SK-N-SH (cell line): Measurements from ENCODE around the gene SPATA18. TPM values are rescaled to one million over a fixed set of nuclear protein-coding genes. Genes with fewer than 3 reads are reported as not detected.
A peak's percentile ranks its signal among the peaks of the same experiment; 100 is the strongest.

Experiments used
- CTCF ChIA-PET: fragments of 300-600, 350-600 bp; formaldehyde crosslinking; extraction: SDS; loops from one replicate; lab custom pipeline; 2021; lab: Yijun Ruan, JAX
- POLR2A ChIA-PET: fragments of 350-600 bp; sonication (Branson Sonifier 250); formaldehyde crosslinking; extraction: SDS; loops from one replicate; lab custom pipeline; 2020; ENCODE audit warnings: antibody characterized with exemption, inconsistent platforms; lab: Yijun Ruan, JAX
- DNase-seq: peaks from one replicate; pipeline ENCODE4 v3.0.0; 2012
- H2AFZ ChIP-seq: fragments of 200-600 bp; sonication (generic); 2 replicates; pipeline ENCODE4 v1.8.1; 2016; ENCODE audit warnings: antibody characterized with exemption, mild to moderate bottlenecking, low read depth
- H3F3A ChIP-seq: fragments of 200-600 bp; sonication (generic); replicated peaks from 2 replicates; pipeline ENCODE3; 2016; ENCODE audit warnings: antibody characterized with exemption, mild to moderate bottlenecking; ENCODE audit not compliant: insufficient read depth
- H3K27ac ChIP-seq, 2 experiments: fragments of 200-500 bp in 1 of 2; fragments of 200-600 bp in 1 of 2; sonication (Bioruptor generic) in 1 of 2; sonication (generic), shearing (Covaris generic) in 1 of 2; 2 replicates each; pipeline versions ENCODE4 v1.5.1 to v1.6.1; 2014 to 2016; ENCODE audit warnings: low read depth in 2 of 2, inconsistent platforms in 1 of 2, low read length in 1 of 2, mild to moderate bottlenecking in 1 of 2, mixed read lengths in 1 of 2
- H3K27me3 ChIP-seq: fragments of 200-600 bp; sonication (generic), shearing (Covaris generic); 2 replicates; pipeline ENCODE4 v1.6.1; 2016; ENCODE audit warnings: mixed run types; ENCODE audit not compliant: insufficient read depth
- H3K36me3 ChIP-seq, 2 experiments: fragments of 200-500 bp in 1 of 2; fragments of 200-600 bp in 1 of 2; sonication (Bioruptor generic) in 1 of 2; sonication (generic) in 1 of 2; replicated peaks in 1 of 2; 2 replicates each; pipeline versions ENCODE3 to v1.5.1; 2014 to 2016; ENCODE audit warnings: low read length in 1 of 2, mild to moderate bottlenecking in 1 of 2; ENCODE audit not compliant: insufficient read depth in 2 of 2, control insufficient read depth in 1 of 2
- H3K4me1 ChIP-seq, 2 experiments: fragments of 200-500 bp in 1 of 2; fragments of 200-600 bp in 1 of 2; sonication (Bioruptor generic) in 1 of 2; sonication (generic), shearing (Covaris generic) in 1 of 2; 2 replicates each; pipeline versions ENCODE4 v1.5.1 to v1.6.1; 2014 to 2016; ENCODE audit warnings: low read depth in 1 of 2, low read length in 1 of 2, mixed run types in 1 of 2; ENCODE audit not compliant: insufficient read depth in 2 of 2, control insufficient read depth in 1 of 2
- H3K4me2 ChIP-seq: fragments of 200-600 bp; sonication (generic), shearing (Covaris generic); 2 replicates; pipeline ENCODE4 v1.6.1; 2017; ENCODE audit warnings: mixed run types
- H3K4me3 ChIP-seq, 2 experiments: fragments of 200-500 bp in 1 of 2; fragments of 200-600 bp in 1 of 2; sonication (Bioruptor generic) in 1 of 2; sonication (generic), shearing (Covaris generic) in 1 of 2; 2 replicates each; pipeline versions ENCODE4 v1.5.1 to v1.8.1; 2014 to 2016; ENCODE audit warnings: low read depth in 2 of 2, inconsistent platforms in 1 of 2, low read length in 1 of 2, mild to moderate bottlenecking in 1 of 2, mixed read lengths in 1 of 2, moderate library complexity in 1 of 2
- H3K79me2 ChIP-seq: fragments of 200-600 bp; sonication (generic); 2 replicates; pipeline ENCODE4 v1.8.1; 2017; ENCODE audit warnings: mild to moderate bottlenecking; ENCODE audit not compliant: insufficient read depth
- H3K9ac ChIP-seq: fragments of 200-600 bp; sonication (generic); 2 replicates; pipeline ENCODE4 v1.6.1; 2017; ENCODE audit warnings: mixed run types
- H3K9me2 ChIP-seq: fragments of 200-600 bp; sonication (generic); 2 replicates; pipeline ENCODE4 v1.6.1; 2017; ENCODE audit warnings: mixed run types
- H3K9me3 ChIP-seq: fragments of 200-600 bp; sonication (generic); 2 replicates; pipeline ENCODE4 v1.6.1; 2017; ENCODE audit warnings: mixed run types, mild to moderate bottlenecking, moderate library complexity
- H4K20me1 ChIP-seq: fragments of 200-600 bp; sonication (generic); 2 replicates; pipeline ENCODE4 v1.6.1; 2017; ENCODE audit warnings: mild to moderate bottlenecking, mixed run types; ENCODE audit not compliant: insufficient read depth
- CHD2 ChIP-seq: fragments of 150-350 bp; IDR thresholded peaks from 2 replicates; pipeline ENCODE4 v1.6.1; 2018; ENCODE audit warnings: low read length; ENCODE audit not compliant: partially characterized antibody
- EP300 ChIP-seq, 2 experiments: IDR thresholded peaks; 2 replicates each; pipeline versions ENCODE4 v1.4.0 to v1.6.1; 2012; ENCODE audit warnings: borderline replicate concordance in 1 of 2, low read depth in 1 of 2, low read length in 1 of 2
- RAD21 ChIP-seq: IDR thresholded peaks from 2 replicates; pipeline ENCODE4 v1.6.1; 2012; ENCODE audit warnings: mild to moderate bottlenecking, low read length
- REST ChIP-seq: IDR thresholded peaks from 2 replicates; pipeline ENCODE4 v1.6.1; 2012; ENCODE audit warnings: mild to moderate bottlenecking, low read depth, low read length, moderate library complexity
- SIN3A ChIP-seq: IDR thresholded peaks from 2 replicates; pipeline ENCODE4 v1.6.1; 2012; ENCODE audit warnings: low read depth, mild to moderate bottlenecking, low read length, moderate library complexity, borderline replicate concordance
- SMC3 ChIP-seq: IDR thresholded peaks from 2 replicates; pipeline ENCODE4 v1.6.1; 2012; ENCODE audit warnings: low read depth, low read length, improper control_type of control experiment
- ZBTB33 ChIP-seq: IDR thresholded peaks from 2 replicates; pipeline ENCODE4 v1.4.0; 2012; ENCODE audit warnings: low read depth, borderline replicate concordance
- WGBS: methylation state at CpG from one replicate; pipeline ENCODE4 v1.1.6; 2017; ENCODE audit warnings: low lambda C conversion rate; 5-methylcytosine and 5-hydroxymethylcytosine counted together
- polyA plus RNA-seq, 3 experiments: library from polyadenylated mRNA; depleted of rRNA; stranded (reverse); fragments of >200 nt; gene quantifications; 2 replicates each; pipeline ENCODE4 v1.2.3, GENCODE V29; 2012
- TF ChIP-seq, protein P1 (sequence below): IDR thresholded peaks from 2 replicates; pipeline ENCODE4 v1.4.0; 2012; ENCODE audit warnings: low read depth

The SPATA18 gene
- polyA plus RNA-seq, 1 of the 3 experiments (the other 2 are of a cell fraction), result 1.2 TPM

DNA sequence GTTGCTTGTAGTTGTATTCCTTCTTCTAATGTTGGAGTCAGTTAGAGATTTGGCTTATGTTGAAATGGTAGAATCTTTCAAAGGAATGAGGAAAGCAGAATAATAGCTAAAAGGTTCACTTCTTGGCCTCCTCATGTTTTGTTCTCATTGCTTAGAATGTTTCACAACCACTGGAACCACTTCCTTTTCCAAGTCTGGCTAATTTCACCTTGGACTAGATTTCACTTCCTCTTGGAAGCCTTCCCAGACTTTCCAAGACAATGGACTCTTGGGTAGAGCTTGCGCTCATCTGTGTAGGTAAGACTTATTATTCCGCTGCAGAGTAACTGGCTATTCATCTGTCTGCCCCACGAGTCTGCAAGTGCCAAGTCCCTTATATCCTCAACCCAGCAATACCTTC lies 8.3 kb downstream of the SPATA18 start:
- Histone ChIP-seq H3K36me3 (no peaks in the 10 kb centered on the region), H2AFZ (no peak overlapping the region), H3K9ac (no peak overlapping the region), H3K9me2 (no peaks in the 10 kb centered on the region), H3K9me3 (no peaks in the 10 kb centered on the region), H3K79me2 (no peaks in the 10 kb centered on the region), H3K27ac (no peak overlapping the region), H3K4me1 (no peaks in the 10 kb centered on the region; a peak in 1 of 4 replicates)
- DNase-seq, result no peak
- 70% methylated on average over 3 of the region's 3 CpGs for WGBS
- no peak for TF ChIP-seq SMC3
- TF ChIP-seq, protein P1, sequence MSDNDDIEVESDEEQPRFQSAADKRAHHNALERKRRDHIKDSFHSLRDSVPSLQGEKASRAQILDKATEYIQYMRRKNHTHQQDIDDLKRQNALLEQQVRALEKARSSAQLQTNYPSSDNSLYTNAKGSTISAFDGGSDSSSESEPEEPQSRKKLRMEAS, result no peak
- no peak for TF ChIP-seq CHD2
- no peak for TF ChIP-seq RAD21
- TF ChIP-seq REST, result no peak
- no peak for TF ChIP-seq SIN3A
- TF ChIP-seq, all 33 proteins: peak for 0
- CTCF ChIA-PET, result no interaction called here
- no peaks in the 10 kb centered on the region for H4K20me1 ChIP-seq
- H3F3A ChIP-seq, result no peaks in the 10 kb centered on the region
- POLR2A ChIA-PET, result no interaction called here
- H3K4me3 ChIP-seq, result no peak overlapping the region
- no peaks in the 10 kb centered on the region for H3K27me3 ChIP-seq
- no peak overlapping the region for H3K4me2 ChIP-seq

DNA sequence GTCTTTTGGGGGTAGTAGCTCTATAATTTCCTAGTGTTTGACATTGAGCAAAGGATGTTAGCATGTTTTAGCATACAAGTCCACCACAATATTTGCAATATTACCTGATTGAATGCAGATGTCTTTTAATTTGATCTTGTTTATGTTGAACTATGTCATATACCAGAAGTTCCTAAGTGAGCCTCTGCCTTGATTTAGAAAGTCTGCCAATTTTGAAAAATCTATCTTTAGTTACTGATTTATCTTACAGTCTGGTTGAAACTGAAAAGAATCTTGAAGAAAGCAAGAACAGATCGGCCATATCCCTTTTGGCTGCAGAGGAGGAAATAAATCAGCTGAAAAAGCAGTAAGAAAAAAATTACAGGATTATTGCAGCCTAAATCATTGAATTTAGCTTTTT lies 18.5 kb downstream of the SPATA18 start:
- WGBS, result 4% methylated on average over 1 of the region's 1 CpG
- no peaks in the 10 kb centered on the region for H3K9me3 ChIP-seq
- POLR2A ChIA-PET, result no interaction called here

More for the DNA sequence above, 18.5 kb downstream of the SPATA18 start:
- Histone ChIP-seq H3K79me2 (no peaks in the 10 kb centered on the region), H3K4me3 (no peak overlapping the region), H4K20me1 (no peaks in the 10 kb centered on the region), H3F3A (no peaks in the 10 kb centered on the region), H2AFZ (0 out of 2 replicates have a peak overlapping the region, but pooled peaks have one; percentile 41), H3K36me3 (no peaks in the 10 kb centered on the region), H3K4me1 (no peaks in the 10 kb centered on the region), H3K27ac (no peak overlapping the region), H3K27me3 (no peaks in the 10 kb centered on the region), H3K4me2 (no peak overlapping the region), H3K9me2 (no peaks in the 10 kb centered on the region), H3K9ac (no peak overlapping the region)
- no peak for DNase-seq
- CTCF ChIA-PET, result interaction anchor here (1.1 kb wide), 1 partner anchor 43 kb away, joined by 3 read pairs; no protein-coding TSS in a partner anchor
- TF ChIP-seq EP300 (IDR thresholded peaks at IDR 0.05; ENCODE audit: borderline replicate concordance in 1 of 2, low read depth in 1 of 2, low read length in 1 of 2) (peak in 1 of 2 experiments; percentile 38; a peak in 1 of 4 replicates), ZBTB33 (no peak)
